Liver (tissue), 9 donors: ENCODE data around the gene SPSB1. TPM values are rescaled to one million over a fixed set of nuclear protein-coding genes. Genes with fewer than 3 reads are reported as not detected.

ENCODE experiments used
- DNase-seq: peaks from one replicate; pipeline ENCODE4 v3.0.0-alpha.2; 2017; ENCODE audit warnings: low spot score
- H3K27ac ChIP-seq, 2 donors: one replicate each; pipeline ENCODE4 v1.7.0; 2013; ENCODE audit warnings: inconsistent platforms in 2 of 2, low read length in 2 of 2, control low read depth in 1 of 2, low read depth in 1 of 2, mild to moderate bottlenecking in 1 of 2
- H3K27me3 ChIP-seq, 4 donors: one replicate each; pipeline versions ENCODE4 v1.6.1 to v1.7.0; 2013; ENCODE audit warnings: low read length in 3 of 4, inconsistent platforms in 1 of 4, mild to moderate bottlenecking in 1 of 4, moderate library complexity in 1 of 4; ENCODE audit not compliant: control insufficient read depth in 4 of 4, insufficient read depth in 4 of 4
- H3K36me3 ChIP-seq, 4 donors: one replicate each; pipeline versions ENCODE4 v1.6.1 to v1.7.0; 2013; ENCODE audit warnings: low read length in 3 of 4, mild to moderate bottlenecking in 3 of 4, low read depth in 1 of 4, moderate library complexity in 1 of 4; ENCODE audit not compliant: control insufficient read depth in 4 of 4, insufficient read depth in 3 of 4
- H3K4me1 ChIP-seq, 4 donors: one replicate each; pipeline versions ENCODE4 v1.6.1 to v1.7.0; 2013; ENCODE audit warnings: low read length in 3 of 4, mild to moderate bottlenecking in 3 of 4, moderate library complexity in 1 of 4; ENCODE audit not compliant: control insufficient read depth in 4 of 4, insufficient read depth in 4 of 4
- H3K4me3 ChIP-seq, 3 donors: one replicate each; pipeline versions ENCODE4 v1.6.1 to v1.7.0; 2013; ENCODE audit warnings: low read length in 3 of 3, control low read depth in 1 of 3, low read depth in 1 of 3, mild to moderate bottlenecking in 1 of 3
- H3K9ac ChIP-seq, 2 donors: one replicate each; pipeline ENCODE4 v1.7.0; 2013; ENCODE audit warnings: low read length in 2 of 2, mild to moderate bottlenecking in 2 of 2, moderate library complexity in 2 of 2, control low read depth in 1 of 2, low read depth in 1 of 2
- H3K9me3 ChIP-seq, 4 donors: one replicate each; pipeline versions ENCODE4 v1.6.1 to v1.7.0; 2013; ENCODE audit warnings: low read length in 3 of 4; ENCODE audit not compliant: control insufficient read depth in 4 of 4
- EGR1 ChIP-seq, 2 donors: IDR thresholded peaks; 2 replicates each; pipeline ENCODE4 v1.6.1; 2016 to 2018; ENCODE audit warnings: antibody characterized with exemption in 2 of 2, low read depth in 2 of 2
- FOXA1 ChIP-seq: IDR thresholded peaks from 2 replicates; pipeline ENCODE4 v1.6.1; 2016; ENCODE audit warnings: antibody characterized with exemption
- FOXA2 ChIP-seq: IDR thresholded peaks from 2 replicates; pipeline ENCODE4 v1.6.1; 2016; ENCODE audit warnings: antibody characterized with exemption
- GABPA ChIP-seq, 2 donors: IDR thresholded peaks in 1 of 2; conservative IDR thresholded peaks in 1 of 2; 2 replicates each; pipeline ENCODE4 v1.6.1; 2016; ENCODE audit warnings: antibody characterized with exemption in 2 of 2, mild to moderate bottlenecking in 1 of 2, moderate library complexity in 1 of 2
- HNF4A ChIP-seq, 2 donors: conservative IDR thresholded peaks; 2 replicates each; pipeline ENCODE4 v1.6.1; 2016; ENCODE audit warnings: antibody characterized with exemption in 2 of 2, mild to moderate bottlenecking in 2 of 2
- HNF4G ChIP-seq: IDR thresholded peaks from 2 replicates; pipeline ENCODE4 v1.6.1; 2016; ENCODE audit warnings: antibody characterized with exemption
- JUND ChIP-seq, 2 donors: IDR thresholded peaks; 2 replicates each; pipeline ENCODE4 v1.6.1; 2016; ENCODE audit warnings: antibody characterized with exemption in 2 of 2
- NR2F2 ChIP-seq: IDR thresholded peaks from 2 replicates; pipeline ENCODE4 v1.6.1; 2016; ENCODE audit warnings: antibody characterized with exemption
- RAD21 ChIP-seq, 2 donors: IDR thresholded peaks; 2 replicates each; pipeline ENCODE4 v1.6.1; 2016; ENCODE audit warnings: antibody characterized with exemption in 2 of 2, mild to moderate bottlenecking in 2 of 2
- RXRA ChIP-seq, 2 donors: IDR thresholded peaks; 2 replicates each; pipeline ENCODE4 v1.6.1; 2017 to 2018; ENCODE audit warnings: antibody characterized with exemption in 2 of 2, mild to moderate bottlenecking in 1 of 2
- SP1 ChIP-seq: IDR thresholded peaks from 2 replicates; pipeline ENCODE4 v1.6.1; 2018; ENCODE audit warnings: antibody characterized with exemption, mild to moderate bottlenecking
- TAF1 ChIP-seq: conservative IDR thresholded peaks from 2 replicates; pipeline ENCODE4 v1.6.1; 2016; ENCODE audit warnings: antibody characterized with exemption, mild to moderate bottlenecking
- YY1 ChIP-seq: IDR thresholded peaks from 2 replicates; pipeline ENCODE4 v1.6.1; 2016; ENCODE audit warnings: antibody characterized with exemption, mild to moderate bottlenecking
- WGBS: extraction: QIAGEN DNeasy Blood & Tissue Kit; methylation state at CpG from one replicate; pipeline ENCODE4 v1.1.7; 2013; 5-methylcytosine and 5-hydroxymethylcytosine counted together
- polyA plus RNA-seq, 2 donors: library from polyadenylated mRNA; stranded (reverse) in 1 of 2; unstranded in 1 of 2; fragments of 200-250 nt in 1 of 2; fragments of >200 nt in 1 of 2; fragmentation: Nextera tagmentation in 1 of 2; extraction: Ambion mirVana in 1 of 2; gene quantifications; one replicate each; pipeline versions ENCODE4 v1.2.1 to v1.2.3, GENCODE V29; 2013 to 2015
- total RNA-seq, 2 donors: library from RNA; depleted of rRNA; stranded (reverse); fragments of >200 nt; gene quantifications; one replicate each; pipeline ENCODE4 v1.2.3, GENCODE V29; 2014
- TF ChIP-seq, protein P1 (sequence below): IDR thresholded peaks from 2 replicates; pipeline ENCODE4 v1.6.1; 2016; ENCODE audit warnings: antibody characterized with exemption
- TF ChIP-seq, protein P2 (sequence below): IDR thresholded peaks from 2 replicates; pipeline ENCODE4 v1.6.1; 2016; ENCODE audit warnings: antibody characterized with exemption, mild to moderate bottlenecking
- TF ChIP-seq, protein P3 (sequence below): IDR thresholded peaks from 2 replicates; pipeline ENCODE4 v1.6.1; 2016; ENCODE audit warnings: antibody characterized with exemption
- TF ChIP-seq, protein P4 (sequence below): fragments of 150-350 bp; IDR thresholded peaks from 2 replicates; pipeline ENCODE4 v1.5.1; 2017; ENCODE audit warnings: improper control_type of control experiment, low read depth, low read length; ENCODE audit not compliant: missing input control
- TF ChIP-seq, protein P5 (sequence below): IDR thresholded peaks from 2 replicates; pipeline ENCODE4 v1.6.1; 2016; ENCODE audit warnings: antibody characterized with exemption
- donor health status: healthy.
- donor health status: healthy.
- donor health status: healthy.
- donor health status: healthy.
- donor health status: healthy.

Gene SPSB1
- total and polyA plus RNA-seq, 4 donors, result 4.1 to 22.6 (median 14.8) TPM

DNA sequence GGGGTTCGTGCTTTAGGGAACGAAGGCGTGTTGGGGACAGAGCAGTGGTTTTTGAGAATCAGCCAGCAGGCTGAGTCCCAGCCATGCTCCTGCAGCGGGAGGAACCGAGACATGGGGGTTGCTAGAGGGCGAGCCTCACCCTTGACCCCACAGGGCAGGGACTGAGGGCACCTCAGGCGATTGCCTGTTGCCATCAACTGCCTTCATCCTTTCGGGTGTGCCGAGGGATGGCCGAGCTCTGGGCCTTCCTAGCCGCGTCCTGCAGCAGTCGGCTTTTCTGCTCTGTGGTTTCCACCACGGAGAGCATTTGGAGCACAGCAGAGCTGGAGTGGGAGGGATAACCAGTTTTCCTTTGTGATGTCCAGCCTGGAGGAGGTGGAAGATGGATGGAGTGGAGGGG, 13.3 kb downstream of the SPSB1 start:
- TF ChIP-seq GABPA (IDR thresholded peaks at IDR 0.05 in 1 of 2, conservative IDR thresholded peaks at IDR 0.05 in 1 of 2), result no peak
- TF ChIP-seq, protein P1, sequence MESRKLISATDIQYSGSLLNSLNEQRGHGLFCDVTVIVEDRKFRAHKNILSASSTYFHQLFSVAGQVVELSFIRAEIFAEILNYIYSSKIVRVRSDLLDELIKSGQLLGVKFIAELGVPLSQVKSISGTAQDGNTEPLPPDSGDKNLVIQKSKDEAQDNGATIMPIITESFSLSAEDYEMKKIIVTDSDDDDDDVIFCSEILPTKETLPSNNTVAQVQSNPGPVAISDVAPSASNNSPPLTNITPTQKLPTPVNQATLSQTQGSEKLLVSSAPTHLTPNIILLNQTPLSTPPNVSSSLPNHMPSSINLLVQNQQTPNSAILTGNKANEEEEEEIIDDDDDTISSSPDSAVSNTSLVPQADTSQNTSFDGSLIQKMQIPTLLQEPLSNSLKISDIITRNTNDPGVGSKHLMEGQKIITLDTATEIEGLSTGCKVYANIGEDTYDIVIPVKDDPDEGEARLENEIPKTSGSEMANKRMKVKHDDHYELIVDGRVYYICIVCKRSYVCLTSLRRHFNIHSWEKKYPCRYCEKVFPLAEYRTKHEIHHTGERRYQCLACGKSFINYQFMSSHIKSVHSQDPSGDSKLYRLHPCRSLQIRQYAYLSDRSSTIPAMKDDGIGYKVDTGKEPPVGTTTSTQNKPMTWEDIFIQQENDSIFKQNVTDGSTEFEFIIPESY, result no peak
- no peak for TF ChIP-seq JUND (IDR thresholded peaks at IDR 0.05)
- TF ChIP-seq HNF4G, result no peak
- TF ChIP-seq RXRA (IDR thresholded peaks at IDR 0.05), result no peak
- TF ChIP-seq, protein P2, sequence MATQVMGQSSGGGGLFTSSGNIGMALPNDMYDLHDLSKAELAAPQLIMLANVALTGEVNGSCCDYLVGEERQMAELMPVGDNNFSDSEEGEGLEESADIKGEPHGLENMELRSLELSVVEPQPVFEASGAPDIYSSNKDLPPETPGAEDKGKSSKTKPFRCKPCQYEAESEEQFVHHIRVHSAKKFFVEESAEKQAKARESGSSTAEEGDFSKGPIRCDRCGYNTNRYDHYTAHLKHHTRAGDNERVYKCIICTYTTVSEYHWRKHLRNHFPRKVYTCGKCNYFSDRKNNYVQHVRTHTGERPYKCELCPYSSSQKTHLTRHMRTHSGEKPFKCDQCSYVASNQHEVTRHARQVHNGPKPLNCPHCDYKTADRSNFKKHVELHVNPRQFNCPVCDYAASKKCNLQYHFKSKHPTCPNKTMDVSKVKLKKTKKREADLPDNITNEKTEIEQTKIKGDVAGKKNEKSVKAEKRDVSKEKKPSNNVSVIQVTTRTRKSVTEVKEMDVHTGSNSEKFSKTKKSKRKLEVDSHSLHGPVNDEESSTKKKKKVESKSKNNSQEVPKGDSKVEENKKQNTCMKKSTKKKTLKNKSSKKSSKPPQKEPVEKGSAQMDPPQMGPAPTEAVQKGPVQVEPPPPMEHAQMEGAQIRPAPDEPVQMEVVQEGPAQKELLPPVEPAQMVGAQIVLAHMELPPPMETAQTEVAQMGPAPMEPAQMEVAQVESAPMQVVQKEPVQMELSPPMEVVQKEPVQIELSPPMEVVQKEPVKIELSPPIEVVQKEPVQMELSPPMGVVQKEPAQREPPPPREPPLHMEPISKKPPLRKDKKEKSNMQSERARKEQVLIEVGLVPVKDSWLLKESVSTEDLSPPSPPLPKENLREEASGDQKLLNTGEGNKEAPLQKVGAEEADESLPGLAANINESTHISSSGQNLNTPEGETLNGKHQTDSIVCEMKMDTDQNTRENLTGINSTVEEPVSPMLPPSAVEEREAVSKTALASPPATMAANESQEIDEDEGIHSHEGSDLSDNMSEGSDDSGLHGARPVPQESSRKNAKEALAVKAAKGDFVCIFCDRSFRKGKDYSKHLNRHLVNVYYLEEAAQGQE, result no peak
- TF ChIP-seq HNF4A (conservative IDR thresholded peaks at IDR 0.05), result no peak
- TF ChIP-seq EGR1 (IDR thresholded peaks at IDR 0.05; ENCODE audit: low read depth in 2 of 2), result no peak
- no peak for TF ChIP-seq SP1
- TF ChIP-seq FOXA2, result no peak
- TF ChIP-seq, protein P3, sequence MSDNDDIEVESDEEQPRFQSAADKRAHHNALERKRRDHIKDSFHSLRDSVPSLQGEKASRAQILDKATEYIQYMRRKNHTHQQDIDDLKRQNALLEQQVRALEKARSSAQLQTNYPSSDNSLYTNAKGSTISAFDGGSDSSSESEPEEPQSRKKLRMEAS, result no peak
- no peak for TF ChIP-seq FOXA1
- TF ChIP-seq, protein P4, sequence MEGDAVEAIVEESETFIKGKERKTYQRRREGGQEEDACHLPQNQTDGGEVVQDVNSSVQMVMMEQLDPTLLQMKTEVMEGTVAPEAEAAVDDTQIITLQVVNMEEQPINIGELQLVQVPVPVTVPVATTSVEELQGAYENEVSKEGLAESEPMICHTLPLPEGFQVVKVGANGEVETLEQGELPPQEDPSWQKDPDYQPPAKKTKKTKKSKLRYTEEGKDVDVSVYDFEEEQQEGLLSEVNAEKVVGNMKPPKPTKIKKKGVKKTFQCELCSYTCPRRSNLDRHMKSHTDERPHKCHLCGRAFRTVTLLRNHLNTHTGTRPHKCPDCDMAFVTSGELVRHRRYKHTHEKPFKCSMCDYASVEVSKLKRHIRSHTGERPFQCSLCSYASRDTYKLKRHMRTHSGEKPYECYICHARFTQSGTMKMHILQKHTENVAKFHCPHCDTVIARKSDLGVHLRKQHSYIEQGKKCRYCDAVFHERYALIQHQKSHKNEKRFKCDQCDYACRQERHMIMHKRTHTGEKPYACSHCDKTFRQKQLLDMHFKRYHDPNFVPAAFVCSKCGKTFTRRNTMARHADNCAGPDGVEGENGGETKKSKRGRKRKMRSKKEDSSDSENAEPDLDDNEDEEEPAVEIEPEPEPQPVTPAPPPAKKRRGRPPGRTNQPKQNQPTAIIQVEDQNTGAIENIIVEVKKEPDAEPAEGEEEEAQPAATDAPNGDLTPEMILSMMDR, result no peak
- TF ChIP-seq TAF1, result no peak
- no peak for TF ChIP-seq NR2F2
- TF ChIP-seq YY1, result no peak
- TF ChIP-seq, protein P5, sequence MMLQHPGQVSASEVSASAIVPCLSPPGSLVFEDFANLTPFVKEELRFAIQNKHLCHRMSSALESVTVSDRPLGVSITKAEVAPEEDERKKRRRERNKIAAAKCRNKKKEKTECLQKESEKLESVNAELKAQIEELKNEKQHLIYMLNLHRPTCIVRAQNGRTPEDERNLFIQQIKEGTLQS, result no peak
- TF ChIP-seq RAD21 (IDR thresholded peaks at IDR 0.05), result no peak

More for the DNA sequence above, 13.3 kb downstream of the SPSB1 start:
- Histone ChIP-seq H3K4me3 (no peak overlapping the region), H3K27ac (no peak overlapping the region), H3K36me3 (peaks cover 0 to 4% (median 0%) of the 10 kb centered on the region in 4 donors), H3K4me1 (no peaks in the 10 kb centered on the region), H3K27me3 (no peaks in the 10 kb centered on the region), H3K9ac (no peak overlapping the region), H3K9me3 (no peaks in the 10 kb centered on the region)
- WGBS, result 87% methylated on average over 14 of the region's 14 CpGs
- DNase-seq, result no peak
